ENCODE measurements around the gene MAML2.

The MAML2 gene

DNA sequence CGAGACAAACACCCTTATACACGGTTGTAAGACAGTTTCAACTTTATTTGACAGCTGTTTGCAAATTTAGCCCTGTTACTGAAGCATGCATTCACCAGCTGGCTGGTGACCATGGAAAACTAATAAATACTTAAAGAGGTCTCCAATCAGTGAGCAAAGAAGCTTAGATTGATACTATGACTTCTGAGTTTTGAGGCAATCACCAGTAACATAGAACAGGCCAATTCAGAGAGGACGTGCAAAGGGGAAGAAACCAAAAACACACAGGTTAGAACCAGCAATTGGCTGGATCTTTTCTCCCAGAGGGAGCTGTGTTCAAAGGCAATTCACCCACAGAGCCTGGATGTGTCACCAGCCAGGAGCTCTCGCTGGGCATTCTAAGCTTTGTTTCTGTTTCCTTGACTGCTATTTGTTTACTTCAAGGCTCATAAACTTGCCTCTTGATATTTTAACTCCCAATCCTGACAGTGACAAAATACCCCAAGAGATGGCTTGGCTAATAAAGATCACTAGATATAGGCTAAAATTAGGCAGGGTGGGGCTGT lies 305.5 kb downstream of the MAML2 start:
- no peak overlapping the region for H4K8ac ChIP-seq (ENCODE audit: low read length)
- H3K36me3 ChIP-seq (ENCODE audit: control insufficient read depth in 1 of 2, insufficient read depth in 2 of 2, low read depth in 1 of 2, low read length in 2 of 2): no peaks in the 10 kb centered on the region
- no peak overlapping the region for H2BK15ac ChIP-seq (ENCODE audit: low read depth, poor library complexity, severe bottlenecking)
- H3K4me3 ChIP-seq (ENCODE audit: insufficient read depth in 1 of 2, low read depth in 1 of 2, low read length in 2 of 2): no peak overlapping the region
- 7% methylated on average over 4 of the region's 4 CpGs for WGBS
- H3K9ac ChIP-seq (ENCODE audit: low read length): peak overlapping the region; percentile 72
- H3K4me1 ChIP-seq (ENCODE audit: control insufficient read depth, insufficient read depth, low read depth, low read length): peaks cover 3% of the 10 kb centered on the region
- no peak overlapping the region for H2AK5ac ChIP-seq (ENCODE audit: low read length, severe bottlenecking)
- no peaks in the 10 kb centered on the region for H3K27me3 ChIP-seq (ENCODE audit: control insufficient read depth in 1 of 2, insufficient read depth in 1 of 2, low read length in 2 of 2)
- H3K79me1 ChIP-seq (replicated peaks; ENCODE audit: low read length, poor library complexity, severe bottlenecking): peaks cover 24% of the 10 kb centered on the region
- no peak overlapping the region for H4K91ac ChIP-seq (ENCODE audit: low read length)
- H3K4ac ChIP-seq (ENCODE audit: low read depth in 1 of 2, low read length in 2 of 2): no peak overlapping the region
- H3K14ac ChIP-seq (ENCODE audit: low read length in 2 of 2): no peak overlapping the region
- no peaks in the 10 kb centered on the region for H3K9me3 ChIP-seq (ENCODE audit: control insufficient read depth, low read length)
- H3K23ac ChIP-seq (ENCODE audit: low read length in 2 of 2): no peak overlapping the region
- DNase-seq: peak; percentile 90
- no peak overlapping the region for H2BK12ac ChIP-seq (ENCODE audit: low read length in 2 of 2)
- peak overlapping the region in 1 of 2 experiments; percentile 11 for H3K18ac ChIP-seq (ENCODE audit: low read depth in 1 of 2, low read length in 2 of 2)
- H3K4me2 ChIP-seq (ENCODE audit: low read length, poor library complexity, severe bottlenecking): peak overlapping the region; percentile 31
- H3K27ac ChIP-seq (ENCODE audit: low read length, poor library complexity, severe bottlenecking): peak overlapping the region; percentile 15
- H2AFZ ChIP-seq (ENCODE audit: low read depth, low read length): no peak overlapping the region
- no peak overlapping the region for H2BK120ac ChIP-seq (ENCODE audit: low read depth, low read length)
- no peak overlapping the region for H2BK5ac ChIP-seq (ENCODE audit: low read depth, low read length, poor library complexity, severe bottlenecking)

DNA sequence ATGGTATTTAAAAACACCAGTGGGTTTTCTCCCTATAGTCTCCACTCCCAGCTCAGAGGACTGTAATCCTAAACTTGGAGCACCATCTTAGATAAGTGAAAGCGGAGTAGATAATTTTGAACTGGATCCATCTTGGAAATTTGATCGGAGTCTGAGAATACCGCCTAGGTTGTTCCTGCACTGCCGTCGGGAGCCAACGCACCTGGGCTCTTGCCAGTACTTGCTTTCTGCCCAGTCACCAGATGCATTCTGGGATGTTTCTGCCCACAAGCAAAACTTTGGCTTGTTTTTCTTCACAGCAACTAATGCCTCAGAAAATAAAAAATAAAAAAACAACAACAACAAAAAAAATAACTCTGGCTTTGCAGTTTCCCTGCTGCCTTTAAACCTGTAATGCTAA lies 306.1 kb downstream of the MAML2 start:
- Histone ChIP-seq H2BK120ac (ENCODE audit: low read depth, low read length) (no peak overlapping the region), H3K9ac (ENCODE audit: low read length) (peak overlapping the region; percentile 72), H2BK12ac (ENCODE audit: low read length in 2 of 2) (no peak overlapping the region), H3K14ac (ENCODE audit: low read length in 2 of 2) (no peak overlapping the region), H3K18ac (ENCODE audit: low read depth in 1 of 2, low read length in 2 of 2) (peak overlapping the region in 1 of 2 experiments; percentile 70), H3K9me3 (ENCODE audit: control insufficient read depth, low read length) (no peaks in the 10 kb centered on the region), H3K36me3 (ENCODE audit: control insufficient read depth in 1 of 2, insufficient read depth in 2 of 2, low read depth in 1 of 2, low read length in 2 of 2) (no peaks in the 10 kb centered on the region), H2AK5ac (ENCODE audit: low read length, severe bottlenecking) (no peak overlapping the region), H3K27me3 (ENCODE audit: control insufficient read depth in 1 of 2, insufficient read depth in 1 of 2, low read length in 2 of 2) (no peaks in the 10 kb centered on the region), H3K79me1 (replicated peaks; ENCODE audit: low read length, poor library complexity, severe bottlenecking) (peaks cover 20% of the 10 kb centered on the region), H2BK15ac (ENCODE audit: low read depth, poor library complexity, severe bottlenecking) (no peak overlapping the region), H3K4me2 (ENCODE audit: low read length, poor library complexity, severe bottlenecking) (no peak overlapping the region), H3K27ac (ENCODE audit: low read length, poor library complexity, severe bottlenecking) (no peak overlapping the region), H3K4me1 (ENCODE audit: control insufficient read depth, insufficient read depth, low read depth, low read length) (peaks cover 3% of the 10 kb centered on the region), H3K4me3 (ENCODE audit: insufficient read depth in 1 of 2, low read depth in 1 of 2, low read length in 2 of 2) (no peak overlapping the region), H3K4ac (ENCODE audit: low read depth in 1 of 2, low read length in 2 of 2) (no peak overlapping the region), H3K23ac (ENCODE audit: low read length in 2 of 2) (no peak overlapping the region), H2AFZ (ENCODE audit: low read depth, low read length) (no peak overlapping the region), H2BK5ac (ENCODE audit: low read depth, low read length, poor library complexity, severe bottlenecking) (no peak overlapping the region), H4K91ac (ENCODE audit: low read length) (no peak overlapping the region), H4K8ac (ENCODE audit: low read length) (no peak overlapping the region)
- no peak for DNase-seq
- 89% methylated on average over 6 of the region's 6 CpGs for WGBS

GRCh38 chr11:96035740-96036078 lies 307.3 kb downstream of the MAML2 start:
- Histone ChIP-seq H3K4ac (ENCODE audit: low read depth in 1 of 2, low read length in 2 of 2) (no peak overlapping the region), H3K9ac (ENCODE audit: low read length) (peak overlapping the region; percentile 66), H3K14ac (ENCODE audit: low read length in 2 of 2) (no peak overlapping the region), H2BK5ac (ENCODE audit: low read depth, low read length, poor library complexity, severe bottlenecking) (no peak overlapping the region), H2BK120ac (ENCODE audit: low read depth, low read length) (no peak overlapping the region), H3K36me3 (ENCODE audit: control insufficient read depth in 1 of 2, insufficient read depth in 2 of 2, low read depth in 1 of 2, low read length in 2 of 2) (no peaks in the 10 kb centered on the region), H3K9me3 (ENCODE audit: control insufficient read depth, low read length) (no peaks in the 10 kb centered on the region), H3K27me3 (ENCODE audit: control insufficient read depth in 1 of 2, insufficient read depth in 1 of 2, low read length in 2 of 2) (no peaks in the 10 kb centered on the region), H2AK5ac (ENCODE audit: low read length, severe bottlenecking) (no peak overlapping the region), H4K8ac (ENCODE audit: low read length) (no peak overlapping the region), H3K4me1 (ENCODE audit: control insufficient read depth, insufficient read depth, low read depth, low read length) (peaks cover 3% of the 10 kb centered on the region), H2BK12ac (ENCODE audit: low read length in 2 of 2) (no peak overlapping the region), H2BK15ac (ENCODE audit: low read depth, poor library complexity, severe bottlenecking) (no peak overlapping the region), H3K4me3 (ENCODE audit: insufficient read depth in 1 of 2, low read depth in 1 of 2, low read length in 2 of 2) (no peak overlapping the region), H3K4me2 (ENCODE audit: low read length, poor library complexity, severe bottlenecking) (no peak overlapping the region), H2AFZ (ENCODE audit: low read depth, low read length) (no peak overlapping the region), H3K18ac (ENCODE audit: low read depth in 1 of 2, low read length in 2 of 2) (peak overlapping the region in 1 of 2 experiments; percentile 82), H3K23ac (ENCODE audit: low read length in 2 of 2) (no peak overlapping the region), H4K91ac (ENCODE audit: low read length) (no peak overlapping the region), H3K79me1 (replicated peaks; ENCODE audit: low read length, poor library complexity, severe bottlenecking) (peaks cover 20% of the 10 kb centered on the region), H3K27ac (ENCODE audit: low read length, poor library complexity, severe bottlenecking) (no peak overlapping the region)
- WGBS: 100% methylated on average over 2 of the region's 3 CpGs
- DNase-seq: no peak

- Histone ChIP-seq H3K27me3 (ENCODE audit: control insufficient read depth in 1 of 2, insufficient read depth in 1 of 2, low read length in 2 of 2) (no peaks in the 10 kb centered on the region), H3K4ac (ENCODE audit: low read depth in 1 of 2, low read length in 2 of 2) (no peak overlapping the region), H3K36me3 (ENCODE audit: control insufficient read depth in 1 of 2, insufficient read depth in 2 of 2, low read depth in 1 of 2, low read length in 2 of 2) (no peaks in the 10 kb centered on the region), H3K4me1 (ENCODE audit: control insufficient read depth, insufficient read depth, low read depth, low read length) (peaks cover 3% of the 10 kb centered on the region), H2AK5ac (ENCODE audit: low read length, severe bottlenecking) (no peak overlapping the region), H3K14ac (ENCODE audit: low read length in 2 of 2) (no peak overlapping the region), H2BK120ac (ENCODE audit: low read depth, low read length) (no peak overlapping the region), H3K23ac (ENCODE audit: low read length in 2 of 2) (no peak overlapping the region), H3K4me3 (ENCODE audit: insufficient read depth in 1 of 2, low read depth in 1 of 2, low read length in 2 of 2) (no peak overlapping the region), H3K9me3 (ENCODE audit: control insufficient read depth, low read length) (no peaks in the 10 kb centered on the region), H2BK5ac (ENCODE audit: low read depth, low read length, poor library complexity, severe bottlenecking) (no peak overlapping the region), H2AFZ (ENCODE audit: low read depth, low read length) (no peak overlapping the region), H3K4me2 (ENCODE audit: low read length, poor library complexity, severe bottlenecking) (no peak overlapping the region), H3K27ac (ENCODE audit: low read length, poor library complexity, severe bottlenecking) (no peak overlapping the region), H3K9ac (ENCODE audit: low read length) (peak overlapping the region; percentile 66), H4K91ac (ENCODE audit: low read length) (no peak overlapping the region), H3K79me1 (replicated peaks; ENCODE audit: low read length, poor library complexity, severe bottlenecking) (peaks cover 21% of the 10 kb centered on the region), H2BK12ac (ENCODE audit: low read length in 2 of 2) (no peak overlapping the region), H4K8ac (ENCODE audit: low read length) (no peak overlapping the region), H3K18ac (ENCODE audit: low read depth in 1 of 2, low read length in 2 of 2) (no peak overlapping the region), H2BK15ac (ENCODE audit: low read depth, poor library complexity, severe bottlenecking) (no peak overlapping the region)
- 98% methylated on average over 4 of the region's 5 CpGs for WGBS
- peak; percentile 64 for DNase-seq
These were observed 307.8 kb downstream of the MAML2 start for GRCh38 chr11:96035031-96035739.

Data from mesenchymal stem cell (in vitro differentiated cells and primary cell).